H9 (cell line): Measurements from ENCODE around the gene P4HB. TPM values are rescaled to one million over a fixed set of nuclear protein-coding genes. Genes with fewer than 3 reads are reported as not detected.

Experiments
- DNase-seq: peaks from one replicate; pipeline ENCODE4 v3.0.0-alpha.2; 2017
- H2AFZ ChIP-seq: one replicate; pipeline ENCODE4 v1.6.1; 2013; ENCODE audit warnings: mild to moderate bottlenecking, low read length, control low read depth, moderate library complexity
- H2AK5ac ChIP-seq: 2 replicates; pipeline ENCODE4 v1.6.1; 2013; ENCODE audit warnings: low read length, control low read depth, mixed read lengths; ENCODE audit not compliant: insufficient read length
- H2BK120ac ChIP-seq: one replicate; pipeline ENCODE4 v1.6.1; 2013; ENCODE audit warnings: low read depth, mild to moderate bottlenecking, low read length, control low read depth, inconsistent platforms; ENCODE audit not compliant: poor library complexity, severe bottlenecking
- H2BK12ac ChIP-seq: 2 replicates; pipeline ENCODE4 v1.6.1; 2013; ENCODE audit warnings: low read length, control low read depth, mixed read lengths, low read depth; ENCODE audit not compliant: insufficient read length
- H2BK15ac ChIP-seq: 2 replicates; pipeline ENCODE4 v1.6.1; 2013; ENCODE audit warnings: low read depth, low read length, control low read depth
- H2BK20ac ChIP-seq: one replicate; pipeline ENCODE4 v1.6.1; 2013; ENCODE audit warnings: low read depth, mild to moderate bottlenecking, low read length, control low read depth, inconsistent platforms; ENCODE audit not compliant: poor library complexity, severe bottlenecking
- H2BK5ac ChIP-seq: 2 replicates; pipeline ENCODE4 v1.6.1; 2013; ENCODE audit warnings: low read length, control low read depth, mixed read lengths; ENCODE audit not compliant: insufficient read length
- H3K14ac ChIP-seq: 2 replicates; pipeline ENCODE4 v1.6.1; 2013; ENCODE audit warnings: low read length, control low read depth; ENCODE audit not compliant: insufficient read depth
- H3K18ac ChIP-seq: 2 replicates; pipeline ENCODE4 v1.6.1; 2013; ENCODE audit warnings: low read depth, mild to moderate bottlenecking, mixed read lengths, low read length, control low read depth; ENCODE audit not compliant: insufficient read length
- H3K23ac ChIP-seq: 2 replicates; pipeline ENCODE4 v1.6.1; 2013; ENCODE audit warnings: low read length, control low read depth, mixed read lengths, low read depth; ENCODE audit not compliant: insufficient read length
- H3K23me2 ChIP-seq: 2 replicates; pipeline ENCODE4 v1.6.1; 2013; ENCODE audit warnings: low read depth, mild to moderate bottlenecking, mixed read lengths, low read length, control low read depth; ENCODE audit not compliant: insufficient read length, poor library complexity, severe bottlenecking
- H3K27ac ChIP-seq: 2 replicates; pipeline ENCODE4 v1.5.1; 2013; ENCODE audit warnings: low read length, control low read depth, mixed read lengths, low read depth; ENCODE audit not compliant: insufficient read length
- H3K27me3 ChIP-seq: 2 replicates; pipeline ENCODE4 v1.6.1; 2013; ENCODE audit warnings: low read length, control low read depth, inconsistent platforms; ENCODE audit not compliant: insufficient read depth
- H3K4ac ChIP-seq: 2 replicates; pipeline ENCODE4 v1.6.1; 2013; ENCODE audit warnings: low read depth, mild to moderate bottlenecking, control low read depth, inconsistent platforms, low read length, moderate library complexity
- H3K4me1 ChIP-seq: 2 replicates; pipeline ENCODE4 v1.6.1; 2013; ENCODE audit warnings: low read length, control low read depth, inconsistent platforms; ENCODE audit not compliant: insufficient read depth
- H3K4me2 ChIP-seq: 2 replicates; pipeline ENCODE4 v1.6.1; 2013; ENCODE audit warnings: low read length, control low read depth, mixed read lengths; ENCODE audit not compliant: insufficient read length, insufficient read depth
- H3K56ac ChIP-seq: 2 replicates; pipeline ENCODE4 v1.6.1; 2013; ENCODE audit warnings: low read depth, mild to moderate bottlenecking, mixed read lengths, low read length, control low read depth; ENCODE audit not compliant: insufficient read length
- H3K79me1 ChIP-seq: 2 replicates; pipeline ENCODE4 v1.6.1; 2013; ENCODE audit warnings: low read depth, mild to moderate bottlenecking, moderate library complexity, low read length, control low read depth, inconsistent platforms; ENCODE audit not compliant: insufficient read depth, poor library complexity, severe bottlenecking
- H3K79me2 ChIP-seq: 2 replicates; pipeline ENCODE4 v1.6.1; 2013; ENCODE audit warnings: low read length, control low read depth, inconsistent platforms; ENCODE audit not compliant: insufficient read depth
- H3K9ac ChIP-seq: 2 replicates; pipeline ENCODE4 v1.6.1; 2013; ENCODE audit warnings: low read length, control low read depth, mixed read lengths; ENCODE audit not compliant: insufficient read length; ENCODE audit errors: extremely low read depth
- H3K9me3 ChIP-seq: one replicate; pipeline ENCODE4 v1.6.1; 2013; ENCODE audit warnings: low read depth, low read length, inconsistent platforms; ENCODE audit not compliant: control insufficient read depth
- H3T11ph ChIP-seq: one replicate; pipeline ENCODE4 v1.6.1; 2013; ENCODE audit warnings: mild to moderate bottlenecking, low read length, control low read depth, inconsistent platforms
- H4K20me1 ChIP-seq: one replicate; pipeline ENCODE4 v1.6.1; 2013; ENCODE audit not compliant: control insufficient read depth, insufficient read length, insufficient read depth
- H4K5ac ChIP-seq: 2 replicates; pipeline ENCODE4 v1.6.1; 2013; ENCODE audit warnings: low read depth, mild to moderate bottlenecking, mixed read lengths, low read length, control low read depth; ENCODE audit not compliant: insufficient read length
- H4K8ac ChIP-seq: replicated peaks from 2 replicates; pipeline ENCODE4 v1.6.1; 2013; ENCODE audit warnings: low read length, control low read depth, mixed read lengths, low read depth; ENCODE audit not compliant: insufficient read length
- H4K91ac ChIP-seq: 2 replicates; pipeline ENCODE4 v1.6.1; 2013; ENCODE audit warnings: low read depth, mild to moderate bottlenecking, moderate library complexity, mixed read lengths, low read length, control low read depth; ENCODE audit not compliant: insufficient read length
- H3K27ac Mint-ChIP-seq, 3 experiments: 2 replicates in 2 of 3; 3 replicates in 1 of 3; pipeline ENCODE4 v1.8.0; 2020 to 2021; ENCODE audit warnings: mixed read lengths in 3 of 3, mild to moderate bottlenecking in 1 of 3, moderate library complexity in 1 of 3
- H3K27me3 Mint-ChIP-seq: 2 replicates; pipeline ENCODE4 v1.8.0; 2021; ENCODE audit warnings: low read depth, mild to moderate bottlenecking, moderate library complexity, mixed read lengths
- H3K36me3 Mint-ChIP-seq, 3 experiments: 2 replicates in 2 of 3; 3 replicates in 1 of 3; pipeline ENCODE4 v1.8.0; 2020 to 2021; ENCODE audit warnings: low read depth in 3 of 3, mixed read lengths in 3 of 3; ENCODE audit not compliant: insufficient read depth in 1 of 3
- H3K4me1 Mint-ChIP-seq, 2 experiments: 2 replicates each; pipeline ENCODE4 v1.8.0; 2020; ENCODE audit warnings: mixed read lengths in 2 of 2
- H3K4me3 Mint-ChIP-seq, 2 experiments: 2 replicates in 1 of 2; 3 replicates in 1 of 2; pipeline ENCODE4 v1.8.0; 2020 to 2021; ENCODE audit warnings: mild to moderate bottlenecking in 2 of 2, mixed read lengths in 2 of 2, moderate library complexity in 1 of 2
- H3K9me3 Mint-ChIP-seq, 2 experiments: 2 replicates in 1 of 2; 3 replicates in 1 of 2; pipeline ENCODE4 v1.8.0; 2020; ENCODE audit warnings: mild to moderate bottlenecking in 2 of 2, mixed read lengths in 2 of 2, moderate library complexity in 1 of 2
- WGBS: extraction: QIAGEN DNeasy Blood & Tissue Kit; methylation state at CpG from one replicate; pipeline ENCODE4 v1.1.7; 2013; ENCODE audit warnings: missing lambda C conversion rate, low lambda C conversion rate, mixed read lengths; ENCODE audit not compliant: insufficient read length; ENCODE audit errors: extremely low coverage; 5-methylcytosine and 5-hydroxymethylcytosine counted together
- total RNA-seq: library from RNA; stranded (reverse); gene quantifications from 2 replicates; pipeline ENCODE4 v1.2.1, GENCODE V29; 2021
- TF ChIP-seq, protein P1 (sequence below): fragments of 200-600 bp; sonication (generic); conservative IDR thresholded peaks from 3 replicates; pipeline ENCODE4 v1.8.0; 2021; ENCODE audit warnings: antibody characterized with exemption, mild to moderate bottlenecking

P4HB gene
- total RNA-seq, 1 experiment from 2014 or later: 366 TPM

DNA sequence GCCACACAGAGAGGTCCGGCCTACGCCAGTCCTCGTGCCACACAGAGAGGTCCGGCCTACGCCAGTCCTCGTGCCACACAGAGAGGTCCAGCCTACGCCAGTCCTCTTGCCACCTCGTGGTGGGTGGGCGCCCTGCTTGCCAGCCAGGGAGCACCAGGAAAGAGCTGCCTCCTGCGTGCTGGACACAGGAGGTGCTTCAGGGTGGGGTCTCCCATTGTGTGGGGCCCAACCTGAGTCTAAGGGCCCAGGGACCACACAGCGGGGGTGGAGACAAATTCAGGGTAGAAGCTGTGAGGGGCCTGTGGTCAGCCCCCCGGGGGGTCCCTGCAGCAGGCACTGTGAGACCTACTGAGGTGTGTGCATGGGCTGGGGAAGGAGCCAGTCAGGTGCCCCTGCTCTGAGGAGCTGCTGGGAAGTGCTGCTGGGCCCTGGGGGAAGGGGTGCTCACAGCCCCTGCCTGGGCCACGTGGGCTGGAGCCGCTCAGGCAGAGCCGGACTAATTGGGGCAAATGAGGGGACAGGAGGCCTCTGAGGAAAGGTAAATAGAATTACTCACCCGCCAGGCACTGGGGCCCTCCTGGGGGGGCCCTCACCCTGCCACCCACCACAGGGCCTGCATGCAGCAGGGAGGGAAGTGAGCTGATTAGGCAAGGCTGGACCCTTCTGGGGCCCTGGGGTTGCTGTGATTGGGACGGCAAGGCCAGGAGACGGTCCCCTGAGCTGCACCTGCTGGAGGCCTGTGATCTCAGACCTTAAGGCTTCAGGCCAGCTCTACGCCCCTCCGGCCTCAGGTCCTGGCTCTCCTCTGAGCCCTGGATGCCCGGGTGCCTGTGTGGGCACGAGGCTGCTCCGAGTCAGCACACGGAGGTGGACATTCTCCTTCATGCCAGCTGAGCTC, 45.3 kb downstream of the P4HB start:
- no CpG with 5 or more reads among the region's 24 CpGs for WGBS
- H3K27ac ChIP-seq: no peak overlapping the region
- H2BK20ac ChIP-seq: no peak overlapping the region

More for the DNA sequence above, 45.3 kb downstream of the P4HB start:
- H2BK5ac ChIP-seq: no peak overlapping the region
- TF ChIP-seq, protein P1, sequence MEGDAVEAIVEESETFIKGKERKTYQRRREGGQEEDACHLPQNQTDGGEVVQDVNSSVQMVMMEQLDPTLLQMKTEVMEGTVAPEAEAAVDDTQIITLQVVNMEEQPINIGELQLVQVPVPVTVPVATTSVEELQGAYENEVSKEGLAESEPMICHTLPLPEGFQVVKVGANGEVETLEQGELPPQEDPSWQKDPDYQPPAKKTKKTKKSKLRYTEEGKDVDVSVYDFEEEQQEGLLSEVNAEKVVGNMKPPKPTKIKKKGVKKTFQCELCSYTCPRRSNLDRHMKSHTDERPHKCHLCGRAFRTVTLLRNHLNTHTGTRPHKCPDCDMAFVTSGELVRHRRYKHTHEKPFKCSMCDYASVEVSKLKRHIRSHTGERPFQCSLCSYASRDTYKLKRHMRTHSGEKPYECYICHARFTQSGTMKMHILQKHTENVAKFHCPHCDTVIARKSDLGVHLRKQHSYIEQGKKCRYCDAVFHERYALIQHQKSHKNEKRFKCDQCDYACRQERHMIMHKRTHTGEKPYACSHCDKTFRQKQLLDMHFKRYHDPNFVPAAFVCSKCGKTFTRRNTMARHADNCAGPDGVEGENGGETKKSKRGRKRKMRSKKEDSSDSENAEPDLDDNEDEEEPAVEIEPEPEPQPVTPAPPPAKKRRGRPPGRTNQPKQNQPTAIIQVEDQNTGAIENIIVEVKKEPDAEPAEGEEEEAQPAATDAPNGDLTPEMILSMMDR: no peak
- H4K8ac ChIP-seq: no peak overlapping the region
- no peak overlapping the region for H3T11ph ChIP-seq
- no peaks in the 10 kb centered on the region for H3K36me3 Mint-ChIP-seq
- H3K4me1 ChIP-seq: no peaks in the 10 kb centered on the region
- H2AK5ac ChIP-seq: no peak overlapping the region
- H3K18ac ChIP-seq: no peak overlapping the region
- H3K9ac ChIP-seq: no peak overlapping the region
- no peak overlapping the region for H2BK15ac ChIP-seq
- no peaks in the 10 kb centered on the region for H3K9me3 ChIP-seq
- H4K91ac ChIP-seq: no peak overlapping the region
- H3K79me1 ChIP-seq: no peaks in the 10 kb centered on the region
- no peak overlapping the region; the same call in 1 of the 2 replicates for H3K14ac ChIP-seq
- DNase-seq: no peak
- no peak overlapping the region for H3K23ac ChIP-seq
- no peak overlapping the region for H4K5ac ChIP-seq
- H3K4me3 Mint-ChIP-seq: no peak overlapping the region
- no peak overlapping the region for H3K56ac ChIP-seq
- no peak overlapping the region for H3K27ac Mint-ChIP-seq
- no peaks in the 10 kb centered on the region for H3K27me3 ChIP-seq
- no peak overlapping the region for H2BK12ac ChIP-seq
- no peak overlapping the region for H3K4ac ChIP-seq
- no peak overlapping the region for H2AFZ ChIP-seq
- no peaks in the 10 kb centered on the region for H4K20me1 ChIP-seq
- H3K27me3 Mint-ChIP-seq: peaks cover 11% of the 10 kb centered on the region
- peaks cover 0 to 8% of the 10 kb centered on the region in 2 experiments; a peak in 1 of 4 replicates for H3K4me1 Mint-ChIP-seq
- no peak overlapping the region for H3K4me2 ChIP-seq
- H2BK120ac ChIP-seq: no peak overlapping the region
- H3K9me3 Mint-ChIP-seq: no peaks in the 10 kb centered on the region; a peak in 2 of 5 replicates
- H3K23me2 ChIP-seq: no peaks in the 10 kb centered on the region
- no peaks in the 10 kb centered on the region for H3K79me2 ChIP-seq
